Endothelial cell of umbilical vein (primary cell): ENCODE data around the gene EIF2S1. TPM values are rescaled to one million over a fixed set of nuclear protein-coding genes. Genes with fewer than 3 reads are reported as not detected.

Source experiments
- BruUV-seq: library from RNA; stranded (reverse); fragments of 400-500 nt; replicated peaks from 2 replicates; lab custom pipeline; 2021; lab: Mats Ljungman, UMichigan
- CTCF ChIA-PET: fragments of 300-600, 350-600 bp; sonication (Branson Sonifier 250); formaldehyde crosslinking; loops from one replicate; lab custom pipeline; 2021; ENCODE audit warnings: antibody characterized with exemption, inconsistent platforms; lab: Charles Lee
- POLR2A ChIA-PET: fragments of 300-600, 350-600 bp; sonication (Branson Sonifier 250); formaldehyde crosslinking; loops from one replicate; lab custom pipeline; 2021; ENCODE audit warnings: antibody characterized with exemption, inconsistent platforms; lab: Charles Lee
- DNase-seq: peaks from one replicate; pipeline ENCODE4 v3.0.0-alpha.2; 2011; ENCODE audit warnings: low read depth, low spot score
- FAIRE-seq: peaks from 2 replicates; lab custom pipeline; 2011; peaks lifted over from hg19 to GRCh38; lab: Jason Lieb, UNC
- H2AFZ ChIP-seq: 2 replicates; pipeline ENCODE4 v1.6.0; 2012; ENCODE audit warnings: low read depth, low read length, control low read depth, inconsistent platforms
- H3K27ac ChIP-seq: 2 replicates; pipeline ENCODE4 v1.5.1; 2011; ENCODE audit warnings: low read depth, mild to moderate bottlenecking, control low read depth, low read length, moderate library complexity; ENCODE audit not compliant: insufficient read depth
- H3K27me3 ChIP-seq, 2 experiments: 2 replicates each; pipeline versions ENCODE4 v1.6.0 to v1.6.1; 2011; ENCODE audit warnings: low read length in 2 of 2, mixed read lengths in 1 of 2; ENCODE audit not compliant: control insufficient read depth in 2 of 2, insufficient read depth in 2 of 2
- H3K36me3 ChIP-seq, 2 experiments: 2 replicates in 1 of 2; 3 replicates in 1 of 2; pipeline ENCODE4 v1.5.1; 2011; ENCODE audit warnings: low read length in 2 of 2, mild to moderate bottlenecking in 1 of 2, moderate library complexity in 1 of 2; ENCODE audit not compliant: control insufficient read depth in 2 of 2, insufficient read depth in 2 of 2; ENCODE audit errors: extremely low read depth in 1 of 2
- H3K4me1 ChIP-seq: 3 replicates; pipeline ENCODE4 v1.5.1; 2011; ENCODE audit warnings: mild to moderate bottlenecking, low read length; ENCODE audit not compliant: control insufficient read depth, insufficient read depth; ENCODE audit errors: extremely low read depth
- H3K4me2 ChIP-seq: 2 replicates; pipeline ENCODE4 v1.6.1; 2011; ENCODE audit warnings: low read length, control low read depth, mixed read lengths; ENCODE audit not compliant: insufficient read depth
- H3K4me3 ChIP-seq, 3 experiments: fragments of 200-600 bp in 1 of 3; sonication (generic), shearing (Covaris generic) in 1 of 3; replicated peaks in 1 of 3; 2 replicates each; pipeline ENCODE4 v1.5.1; 2011 to 2016; ENCODE audit warnings: control low read depth in 3 of 3, low read length in 3 of 3, mild to moderate bottlenecking in 2 of 3, inconsistent platforms in 1 of 3, low read depth in 1 of 3, moderate library complexity in 1 of 3; ENCODE audit not compliant: insufficient read depth in 1 of 3
- H3K79me2 ChIP-seq: 2 replicates; pipeline ENCODE4 v1.6.0; 2012; ENCODE audit warnings: low read length, inconsistent platforms; ENCODE audit not compliant: control insufficient read depth, insufficient read depth
- H3K9ac ChIP-seq: replicated peaks from 2 replicates; pipeline ENCODE3; 2011; ENCODE audit warnings: low read length, control low read depth; ENCODE audit not compliant: insufficient read depth; ENCODE audit errors: extremely low read depth
- H3K9me1 ChIP-seq: replicated peaks from 3 replicates; pipeline ENCODE4 v1.6.0; 2011; ENCODE audit warnings: mild to moderate bottlenecking, low read length; ENCODE audit not compliant: control insufficient read depth, insufficient read depth; ENCODE audit errors: extremely low read depth
- H3K9me3 ChIP-seq: replicated peaks from 2 replicates; pipeline ENCODE4 v1.5.1; 2012; ENCODE audit warnings: low read length, inconsistent platforms; ENCODE audit not compliant: control insufficient read depth, insufficient read depth
- H4K20me1 ChIP-seq: replicated peaks from 2 replicates; pipeline ENCODE3; 2011; ENCODE audit warnings: mild to moderate bottlenecking, low read length; ENCODE audit not compliant: control insufficient read depth, insufficient read depth; ENCODE audit errors: extremely low read depth
- EZH2 ChIP-seq: IDR thresholded peaks from 2 replicates; pipeline ENCODE4 v1.6.1; 2012; ENCODE audit warnings: borderline replicate concordance, low read depth, mild to moderate bottlenecking, moderate library complexity, low read length, inconsistent platforms; ENCODE audit not compliant: severe bottlenecking
- FOS ChIP-seq: IDR thresholded peaks from 2 replicates; pipeline ENCODE4 v1.6.1; 2011; ENCODE audit warnings: mild to moderate bottlenecking, low read length, moderate library complexity, borderline replicate concordance; ENCODE audit not compliant: insufficient read depth
- GATA2 ChIP-seq: IDR thresholded peaks from 2 replicates; pipeline ENCODE4 v1.7.0; 2011; ENCODE audit warnings: low read depth, mild to moderate bottlenecking, moderate library complexity, mixed read lengths, low read length; ENCODE audit not compliant: insufficient read length, insufficient read depth
- JUN ChIP-seq: IDR thresholded peaks from 2 replicates; pipeline ENCODE4 v1.6.1; 2011; ENCODE audit warnings: borderline replicate concordance, low read depth; ENCODE audit not compliant: insufficient read length, insufficient read depth
- MYC ChIP-seq: IDR thresholded peaks from one replicate; pipeline ENCODE4 v1.6.1; 2011; ENCODE audit warnings: mild to moderate bottlenecking, low read depth, low read length
- POLR2A ChIP-seq: IDR thresholded peaks from 2 replicates; pipeline ENCODE4 v1.6.1; 2012; ENCODE audit warnings: low read depth, mild to moderate bottlenecking, control low read depth, low read length
- POLR2AphosphoS5 ChIP-seq: IDR thresholded peaks from 2 replicates; pipeline ENCODE4 v1.6.1; 2012; ENCODE audit warnings: low read depth, mild to moderate bottlenecking, control low read depth, low read length, moderate library complexity; ENCODE audit not compliant: insufficient read depth
- dilution Hi-C: fragments of 300-500 bp; cut with MboI; formaldehyde crosslinking; loops from one replicate; pipeline ENCODE4 v1.15.0; 2019; ENCODE audit warnings: low sequenced_read_pairs; ENCODE audit not compliant: extremely low pct_ligation_motif_present
- intact Hi-C: fragments of 100-400 bp; cut with micrococcal nuclease; formaldehyde crosslinking; loops from one replicate; pipeline ENCODE4 v1.10.0; 2022
- polyA plus RNA-seq, 4 experiments: library from polyadenylated mRNA; depleted of rRNA in 3 of 4; stranded (reverse) in 3 of 4; unstranded in 1 of 4; fragments of >200 nt; gene quantifications; 2 replicates each; pipeline versions ENCODE4 v1.2.1 to v1.2.3, GENCODE V29; 2011 to 2012; ENCODE audit warnings: missing spikeins in 1 of 4
- total RNA-seq: library from RNA; stranded (reverse); gene quantifications from 2 replicates; pipeline ENCODE4 v1.2.3, GENCODE V29; 2021
- TF ChIP-seq, protein P1 (sequence below), 2 donors: IDR thresholded peaks; 1 replicate in 1 of 2; 2 replicates in 1 of 2; pipeline ENCODE4 v1.5.1; 2011; ENCODE audit warnings: low read length in 2 of 2, mild to moderate bottlenecking in 2 of 2, moderate library complexity in 2 of 2, control low read depth in 1 of 2, inconsistent platforms in 1 of 2, low read depth in 1 of 2; ENCODE audit not compliant: insufficient read depth in 1 of 2; ENCODE audit errors: extremely low read depth in 1 of 2
- TF ChIP-seq, protein P2 (sequence below): IDR thresholded peaks from 2 replicates; pipeline ENCODE4 v1.6.1; 2011; ENCODE audit not compliant: insufficient read depth, insufficient read length

The EIF2S1 gene
- total and polyA plus RNA-seq, 2 donors (not counting 3 experiments of a cell fraction or from before 2014, with no cell fraction given) = 36.8 to 135 TPM

DNA sequence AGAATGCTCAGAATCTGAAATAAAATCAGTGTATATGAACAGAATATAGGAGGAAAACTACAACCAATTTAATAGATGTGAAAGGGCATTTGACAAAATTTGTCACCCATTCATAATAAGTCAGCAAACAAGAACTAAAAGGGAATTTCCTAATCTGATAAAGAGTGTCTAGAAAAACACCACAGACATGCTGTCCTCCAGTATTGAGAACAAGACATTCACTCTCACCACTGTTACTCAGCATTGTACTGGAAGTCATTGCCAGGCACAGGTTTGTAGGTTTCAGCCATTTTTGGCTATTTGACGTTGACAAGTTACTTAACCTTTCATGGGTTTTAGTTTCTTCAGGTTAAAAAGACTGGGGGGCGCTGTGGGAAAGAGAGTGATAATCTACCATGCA is 13.2 kb downstream of the EIF2S1 start:
- FAIRE-seq (no peak), DNase-seq (peak; percentile 23)
- CTCF ChIA-PET = no interaction called here
- Histone ChIP-seq H3K79me2 (peaks cover 35% of the 10 kb centered on the region), H3K36me3 (peaks cover 20 to 30% of the 10 kb centered on the region in 2 experiments), H3K9me1 (peaks cover 3% of the 10 kb centered on the region), H2AFZ (no peak overlapping the region), H3K9me3 (no peaks in the 10 kb centered on the region), H3K4me2 (peak overlapping the region; percentile 19), H3K4me1 (peaks cover 31% of the 10 kb centered on the region), H3K4me3 (no peak overlapping the region), H3K9ac (no peak overlapping the region), H4K20me1 (no peaks in the 10 kb centered on the region), H3K27me3 (no peaks in the 10 kb centered on the region), H3K27ac (peak overlapping the region; percentile 39)
- dilution Hi-C loops = no loop called here
- no TSS peak for BruUV-seq
- TF ChIP-seq, protein P1, sequence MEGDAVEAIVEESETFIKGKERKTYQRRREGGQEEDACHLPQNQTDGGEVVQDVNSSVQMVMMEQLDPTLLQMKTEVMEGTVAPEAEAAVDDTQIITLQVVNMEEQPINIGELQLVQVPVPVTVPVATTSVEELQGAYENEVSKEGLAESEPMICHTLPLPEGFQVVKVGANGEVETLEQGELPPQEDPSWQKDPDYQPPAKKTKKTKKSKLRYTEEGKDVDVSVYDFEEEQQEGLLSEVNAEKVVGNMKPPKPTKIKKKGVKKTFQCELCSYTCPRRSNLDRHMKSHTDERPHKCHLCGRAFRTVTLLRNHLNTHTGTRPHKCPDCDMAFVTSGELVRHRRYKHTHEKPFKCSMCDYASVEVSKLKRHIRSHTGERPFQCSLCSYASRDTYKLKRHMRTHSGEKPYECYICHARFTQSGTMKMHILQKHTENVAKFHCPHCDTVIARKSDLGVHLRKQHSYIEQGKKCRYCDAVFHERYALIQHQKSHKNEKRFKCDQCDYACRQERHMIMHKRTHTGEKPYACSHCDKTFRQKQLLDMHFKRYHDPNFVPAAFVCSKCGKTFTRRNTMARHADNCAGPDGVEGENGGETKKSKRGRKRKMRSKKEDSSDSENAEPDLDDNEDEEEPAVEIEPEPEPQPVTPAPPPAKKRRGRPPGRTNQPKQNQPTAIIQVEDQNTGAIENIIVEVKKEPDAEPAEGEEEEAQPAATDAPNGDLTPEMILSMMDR (IDR thresholded peaks at IDR 0.05; ENCODE audit: extremely low read depth in 1 of 2, insufficient read depth in 1 of 2, low read depth in 1 of 2, low read length in 2 of 2) = no peak
- TF ChIP-seq FOS (no peak), JUN (no peak), POLR2AphosphoS5 (no peak), POLR2A (no peak), GATA2 (peak; percentile 33), EZH2 (no peak), MYC (no peak)
- TF ChIP-seq, protein P2, sequence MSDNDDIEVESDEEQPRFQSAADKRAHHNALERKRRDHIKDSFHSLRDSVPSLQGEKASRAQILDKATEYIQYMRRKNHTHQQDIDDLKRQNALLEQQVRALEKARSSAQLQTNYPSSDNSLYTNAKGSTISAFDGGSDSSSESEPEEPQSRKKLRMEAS = no peak
- intact Hi-C loops = no loop called here
- POLR2A ChIA-PET = no interaction called here
